NOMO-1 (cell line): ENCODE results near the gene GALNT1.

Source experiments
- DNase-seq, 2 experiments: peaks; one replicate each; lab custom pipeline; 2025; ENCODE audit not compliant: unreplicated experiment in 2 of 2; lab: John Stamatoyannopoulos, UW

Gene GALNT1

DNA sequence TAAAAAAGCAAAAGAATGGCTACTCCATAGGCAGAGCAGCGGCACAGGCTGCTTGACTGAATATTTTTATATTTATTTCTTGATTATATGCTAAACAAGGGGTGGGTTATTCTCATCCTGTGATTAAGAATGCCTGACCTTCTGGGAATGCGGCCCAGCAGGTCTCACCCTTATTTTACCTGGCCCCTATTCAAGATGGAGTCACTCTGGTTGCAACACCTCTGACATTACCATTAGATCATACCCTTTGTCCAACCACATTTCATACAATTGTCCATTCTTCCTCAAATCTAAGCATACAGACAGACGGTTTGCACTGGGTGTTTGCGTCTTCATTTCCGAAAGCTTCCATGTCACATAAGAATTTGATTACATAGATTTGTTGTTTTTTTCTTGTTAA lies 168.2 kb downstream of the GALNT1 start:
- no peak for DNase-seq

- DNase-seq = no peak
These were observed 169.4 kb downstream of the GALNT1 start for GRCh38 chr18:35750929-35751328.

- DNase-seq = no peak
These were observed 171.9 kb downstream of the GALNT1 start for GRCh38 chr18:35753306-35753910.

- no peak for DNase-seq
These were observed 172.9 kb downstream of the GALNT1 start for GRCh38 chr18:35754464-35754863.

- no peak for DNase-seq
These were observed 173.8 kb downstream of the GALNT1 start for GRCh38 chr18:35755369-35755768.

- DNase-seq = peak; percentile 39 to 69
These were observed 175.1 kb downstream of the GALNT1 start for GRCh38 chr18:35756506-35757117.
